ENCODE data around the gene CDH26.

The CDH26 gene

DNA sequence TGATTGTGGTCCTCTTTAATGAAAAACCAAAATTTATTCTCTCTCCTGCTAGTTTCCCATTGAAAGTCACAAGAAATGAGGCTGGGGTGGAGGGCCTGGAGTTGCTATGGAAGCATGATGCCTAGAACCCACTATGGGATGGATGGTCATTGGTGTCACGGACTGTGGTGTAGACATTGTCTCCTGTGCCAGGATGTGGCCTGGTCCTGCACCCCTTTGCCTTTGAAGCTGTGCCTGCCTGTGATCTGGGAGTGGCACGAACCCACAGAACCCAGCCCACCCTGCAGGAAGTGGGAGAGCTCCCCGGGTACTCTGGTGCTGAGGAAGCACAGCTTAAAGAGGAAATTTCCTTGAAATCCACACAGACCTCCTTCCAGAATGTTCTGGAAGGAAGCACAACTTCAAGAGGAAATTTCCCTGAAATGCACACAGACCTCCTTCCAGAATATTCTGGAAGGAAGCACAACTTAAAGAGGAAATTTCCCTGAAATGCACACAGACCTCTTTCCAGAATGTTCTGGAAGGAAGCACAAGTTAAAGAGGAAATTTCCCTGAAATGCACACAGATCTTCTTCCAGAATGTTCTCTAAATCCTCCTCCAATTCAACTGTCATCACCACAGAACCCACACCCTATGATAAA lies 105.6 kb downstream of the CDH26 start:
- no peak for DNase-seq (ENCODE audit: low read depth)
